ENCODE results near the gene ANAPC15.
"Not testable (repeated sequence)": the region's sequence is repeated elsewhere in the genome, so short reads cannot be mapped to it uniquely, and the experiment has no call there.

The ANAPC15 gene

DNA sequence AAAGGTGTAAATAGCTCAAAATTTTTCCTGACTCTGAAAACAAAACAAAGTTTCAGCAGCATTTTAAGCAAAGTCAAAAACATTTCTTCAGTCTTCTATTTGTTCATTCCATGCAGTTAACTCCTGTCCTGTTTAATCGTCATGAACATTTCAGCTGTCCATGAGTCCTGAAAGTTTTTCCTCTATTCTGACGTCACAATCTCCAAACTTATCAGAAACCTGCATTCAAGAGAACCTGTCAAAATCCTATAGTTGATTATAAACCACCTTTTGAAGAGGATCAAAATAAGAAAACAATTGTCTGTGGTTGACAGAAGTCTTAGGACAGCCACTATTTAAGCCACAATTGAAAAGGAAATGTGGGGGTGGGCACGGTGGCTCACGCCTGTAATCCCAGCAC lies 38.4 kb upstream of the ANAPC15 start:
- TF ChIP-seq CTCF (IDR thresholded peaks at IDR 0.05; ENCODE audit: insufficient read depth, low read length, poor library complexity, severe bottlenecking): no peak
- DNase-seq (ENCODE audit: extremely low read depth, insufficient read length): no peak
- H3K27me3 ChIP-seq (replicated peaks; ENCODE audit: control insufficient read depth, insufficient read depth, low read length): no peaks in the 10 kb centered on the region

GRCh38 chr11:72146625-72147024 lies 34.1 kb upstream of the ANAPC15 start:
- Histone ChIP-seq H3K27me3 (replicated peaks; ENCODE audit: control insufficient read depth, insufficient read depth, low read length) (no peaks in the 10 kb centered on the region), H3K36me3 (ENCODE audit: control insufficient read depth, insufficient read depth, low read length) (no peaks in the 10 kb centered on the region), H3K4me3 (replicated peaks; ENCODE audit: low read depth, low read length) (no peak overlapping the region)
- DNase-seq (ENCODE audit: extremely low read depth, insufficient read length): no peak
- no peak for TF ChIP-seq CTCF (IDR thresholded peaks at IDR 0.05; ENCODE audit: insufficient read depth, low read length, poor library complexity, severe bottlenecking)

More for the DNA sequence above, 38.4 kb upstream of the ANAPC15 start:
- no peaks in the 10 kb centered on the region for H3K36me3 ChIP-seq (ENCODE audit: control insufficient read depth, insufficient read depth, low read length)
- no peak overlapping the region for H3K4me3 ChIP-seq (replicated peaks; ENCODE audit: low read depth, low read length)

DNA sequence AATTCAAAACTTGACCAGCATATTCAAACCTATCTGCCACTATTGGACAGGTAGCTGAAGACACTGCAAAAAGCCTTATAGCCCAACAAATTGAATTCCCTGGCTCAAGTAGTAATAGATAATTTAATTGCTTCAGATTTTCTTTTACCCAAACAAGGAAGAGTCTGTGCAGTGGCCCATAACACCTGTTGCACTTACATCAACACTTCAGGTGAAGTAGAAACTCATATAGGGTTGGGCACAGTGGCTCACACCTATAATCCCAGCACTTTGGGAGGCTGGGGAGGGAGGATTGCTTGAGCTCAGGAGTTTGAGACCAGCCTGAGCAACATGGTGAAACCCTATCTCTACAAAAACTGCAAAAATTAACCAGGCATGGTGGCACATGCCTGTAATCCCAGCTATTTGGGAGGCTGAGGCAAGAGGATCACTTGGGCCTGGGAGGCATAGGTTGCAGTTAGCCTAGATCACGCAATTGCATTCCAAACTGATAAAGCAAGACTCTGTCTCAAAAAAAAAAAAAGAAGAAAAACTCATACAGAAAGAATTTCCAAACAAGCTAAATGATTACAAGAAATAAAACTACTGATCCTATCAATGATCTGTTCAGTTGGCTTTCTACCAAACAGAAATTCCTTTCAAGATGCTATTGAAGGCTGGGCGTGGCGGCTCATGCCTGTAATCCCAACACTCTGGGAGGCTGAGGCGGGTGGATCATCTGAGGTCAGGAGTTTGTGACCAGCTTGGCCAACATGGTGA lies 32.5 kb upstream of the ANAPC15 start:
- Histone ChIP-seq H3K4me3 (replicated peaks; ENCODE audit: low read depth, low read length) (no peak overlapping the region), H3K36me3 (ENCODE audit: control insufficient read depth, insufficient read depth, low read length) (no peaks in the 10 kb centered on the region), H3K27me3 (replicated peaks; ENCODE audit: control insufficient read depth, insufficient read depth, low read length) (no peaks in the 10 kb centered on the region)
- no peak for TF ChIP-seq CTCF (IDR thresholded peaks at IDR 0.05; ENCODE audit: insufficient read depth, low read length, poor library complexity, severe bottlenecking)
- no peak for DNase-seq (ENCODE audit: extremely low read depth, insufficient read length)

DNA sequence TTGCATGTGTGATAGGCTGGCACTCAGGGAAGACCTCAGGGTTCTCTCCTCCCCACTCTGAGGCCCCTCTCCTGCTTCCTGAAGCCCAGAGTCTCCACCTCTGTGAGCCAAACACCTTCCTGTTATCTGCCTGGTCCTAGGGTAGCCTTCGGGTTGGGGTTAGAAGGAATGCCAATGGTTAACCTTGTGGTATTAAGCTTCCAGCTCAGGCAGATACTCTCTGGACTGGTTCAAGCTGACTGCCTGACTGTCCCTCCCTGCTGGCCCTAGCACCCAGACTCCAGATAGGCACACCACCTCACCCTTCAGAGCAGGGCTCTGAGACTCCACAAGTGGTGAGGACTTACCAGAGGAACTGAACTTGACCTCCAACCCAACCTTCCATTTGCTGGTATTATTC lies 30.0 kb upstream of the ANAPC15 start:
- not testable (repeated sequence) for DNase-seq (ENCODE audit: extremely low read depth, insufficient read length); H3K4me3 ChIP-seq (replicated peaks; ENCODE audit: low read depth, low read length); H3K36me3 ChIP-seq (ENCODE audit: control insufficient read depth, insufficient read depth, low read length); H3K27me3 ChIP-seq (replicated peaks; ENCODE audit: control insufficient read depth, insufficient read depth, low read length)

- H3K4me3 ChIP-seq (replicated peaks; ENCODE audit: low read depth, low read length); DNase-seq (ENCODE audit: extremely low read depth, insufficient read length); H3K36me3 ChIP-seq (ENCODE audit: control insufficient read depth, insufficient read depth, low read length); H3K27me3 ChIP-seq (replicated peaks; ENCODE audit: control insufficient read depth, insufficient read depth, low read length): not testable (repeated sequence)
Measured at GRCh38 chr11:72142086-72142485, 29.6 kb upstream of the ANAPC15 start.

- no peak for DNase-seq (ENCODE audit: extremely low read depth, insufficient read length)
Measured at GRCh38 chr11:72141066-72141465, 28.6 kb upstream of the ANAPC15 start.

More at GRCh38 chr11:72141066-72141465, 28.6 kb upstream of the ANAPC15 start:
- no peak overlapping the region for H3K4me3 ChIP-seq (replicated peaks; ENCODE audit: low read depth, low read length)
- TF ChIP-seq CTCF (IDR thresholded peaks at IDR 0.05; ENCODE audit: insufficient read depth, low read length, poor library complexity, severe bottlenecking): no peak
- H3K36me3 ChIP-seq (ENCODE audit: control insufficient read depth, insufficient read depth, low read length): no peaks in the 10 kb centered on the region
- no peaks in the 10 kb centered on the region for H3K27me3 ChIP-seq (replicated peaks; ENCODE audit: control insufficient read depth, insufficient read depth, low read length)
